ENCODE data around the gene WDR45B.

WDR45B gene

GRCh38 chr17:82675476-82676245, 27.4 kb upstream of the WDR45B start:
- no peak for DNase-seq

GRCh38 chr17:82674656-82675475, 26.6 kb upstream of the WDR45B start:
- no peak for DNase-seq

GRCh38 chr17:82670661-82671450, 22.6 kb upstream of the WDR45B start:
- no peak for DNase-seq

DNA sequence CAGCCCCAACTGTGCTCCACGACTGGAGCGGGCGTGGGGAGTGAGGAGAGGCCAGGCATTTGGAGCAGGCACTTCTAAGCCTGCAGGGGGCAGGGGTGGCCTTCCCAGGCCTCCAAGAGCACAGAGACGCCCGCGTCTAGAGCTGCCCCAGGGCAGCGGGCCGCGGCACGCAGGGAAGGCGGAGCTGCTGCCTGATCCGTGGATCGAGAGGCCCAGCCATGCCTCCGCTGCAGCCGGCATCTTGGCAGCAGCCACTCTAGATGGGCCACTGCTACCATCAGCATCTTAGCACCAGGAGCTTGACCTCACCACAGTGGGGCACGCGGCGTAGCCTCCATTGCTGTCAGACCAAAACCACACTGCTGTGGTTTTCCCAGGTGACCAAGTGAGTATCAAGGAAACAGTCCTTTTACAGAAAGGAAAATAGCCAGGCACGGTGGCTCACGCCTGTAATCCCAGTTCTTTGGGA, 20.4 kb upstream of the WDR45B start:
- peak; percentile 62 for DNase-seq

GRCh38 chr17:82668024-82668630, 19.9 kb upstream of the WDR45B start:
- no peak for DNase-seq

- no peak for DNase-seq
Measured at GRCh38 chr17:82667668-82668000, 19.4 kb upstream of the WDR45B start.

DNA sequence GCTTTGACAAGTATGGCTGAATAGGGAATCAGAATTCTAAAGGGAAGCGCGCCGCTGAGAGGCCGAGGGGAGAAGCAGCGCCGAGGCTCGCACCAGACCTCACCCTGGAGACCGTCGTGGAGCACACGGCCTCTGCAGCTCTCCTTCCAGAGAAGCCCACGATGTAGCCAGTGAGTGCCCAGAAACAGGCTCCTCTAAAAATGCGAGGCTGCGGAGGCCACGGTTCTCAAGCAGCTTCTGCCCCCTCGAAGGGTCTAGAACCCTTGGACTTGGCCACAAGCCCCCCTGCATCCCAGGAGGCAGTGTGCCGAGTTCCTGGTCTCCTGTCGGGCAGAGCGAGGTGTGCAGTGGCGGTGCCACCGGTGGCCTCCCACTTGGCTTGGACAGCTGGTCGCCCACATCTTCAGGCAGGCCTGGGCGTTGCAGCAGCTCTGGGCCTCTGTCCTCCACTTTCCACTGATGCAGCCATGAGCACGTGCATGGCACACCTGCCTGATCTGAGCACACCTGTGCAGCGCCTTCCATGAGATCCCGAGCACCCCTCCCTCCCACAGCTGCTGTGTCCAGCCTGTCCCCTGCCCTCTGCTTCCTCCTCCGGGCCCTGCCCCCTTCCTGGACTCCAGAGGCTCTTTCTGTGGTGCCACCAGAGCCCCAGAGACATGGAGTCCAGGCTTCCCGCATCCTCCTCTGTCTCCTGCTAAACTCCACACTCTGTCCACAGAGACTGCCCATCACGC, 18.9 kb upstream of the WDR45B start:
- no peak for DNase-seq

DNA sequence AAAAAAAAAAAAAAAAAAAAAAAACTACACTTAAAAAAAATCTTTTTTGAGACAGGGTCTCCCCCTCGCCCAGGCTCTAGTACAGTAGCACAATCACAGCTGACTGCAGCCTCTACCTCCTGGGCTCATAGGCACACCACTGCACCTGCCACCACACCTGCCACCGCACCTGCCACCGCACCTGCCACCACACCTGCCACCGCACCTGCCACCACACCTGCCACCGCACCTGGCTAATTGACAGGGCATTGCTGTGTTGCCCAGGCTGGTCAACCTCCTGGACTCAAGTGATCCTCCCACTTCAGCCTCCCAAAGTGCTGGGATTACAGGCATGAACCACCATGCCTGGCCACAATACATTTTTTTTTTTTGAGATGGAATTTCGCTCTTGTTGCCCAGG, 17.6 kb upstream of the WDR45B start:
- DNase-seq = no peak

GRCh38 chr17:82665217-82665616, 17.0 kb upstream of the WDR45B start:
- no peak for DNase-seq

DNA sequence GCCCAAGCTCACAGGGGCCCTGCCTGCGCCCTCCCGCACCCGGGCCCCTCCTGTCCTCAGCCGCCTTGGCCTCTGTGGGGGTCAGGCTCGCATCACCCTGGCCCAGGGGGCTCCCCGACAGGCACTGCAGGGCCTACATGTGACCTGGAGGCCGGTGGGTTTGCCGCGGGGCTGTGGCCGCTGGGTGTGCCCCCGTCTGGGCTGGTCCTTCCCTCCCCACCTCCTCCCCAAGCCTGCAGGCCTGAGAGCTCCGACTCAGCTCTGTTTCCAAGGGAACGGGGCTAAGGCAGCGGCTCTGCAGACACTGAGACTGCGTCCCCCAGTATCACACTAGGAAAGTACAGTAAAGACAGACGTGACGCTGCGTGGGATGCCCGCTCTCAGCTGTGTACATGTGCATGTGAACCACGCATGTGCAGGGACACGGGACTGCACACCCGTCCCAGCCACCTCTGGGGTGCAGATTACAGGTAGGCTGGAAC, 16.5 kb upstream of the WDR45B start:
- no peak for DNase-seq

GRCh38 chr17:82664276-82664575, 16.0 kb upstream of the WDR45B start:
- no peak for DNase-seq

- DNase-seq = no peak
Measured at GRCh38 chr17:82663381-82664275, 15.4 kb upstream of the WDR45B start.

DNA sequence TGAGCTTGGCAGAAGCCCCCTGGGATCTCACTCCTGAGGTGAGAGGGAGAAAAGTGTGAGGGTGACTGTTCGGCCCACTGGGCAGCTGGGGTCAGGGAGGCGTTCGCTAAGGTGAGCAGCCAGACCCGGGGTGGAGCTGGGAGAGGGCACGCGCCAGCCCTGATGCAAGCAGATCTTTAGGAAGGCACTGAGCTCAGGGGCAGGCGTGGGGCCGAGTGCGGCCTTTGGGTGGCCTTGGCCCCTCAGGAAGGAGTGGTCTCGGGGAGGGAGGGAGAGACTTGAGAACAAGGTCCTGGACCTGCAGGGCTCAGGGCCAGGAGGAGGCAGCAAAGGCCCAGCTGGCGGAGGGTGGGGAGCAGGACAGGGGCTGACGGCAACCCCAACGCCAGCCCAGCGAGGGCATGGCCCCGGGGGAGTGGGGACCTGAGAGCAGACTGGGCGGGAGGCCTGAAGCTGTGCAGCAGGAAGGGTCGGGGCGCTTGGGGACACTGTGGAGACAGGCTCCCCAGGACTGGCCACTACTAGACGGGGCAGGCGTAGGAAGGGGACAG, 14.5 kb upstream of the WDR45B start:
- no peak for DNase-seq

GRCh38 chr17:82661717-82662683, 13.8 kb upstream of the WDR45B start:
- no peak for DNase-seq

DNA sequence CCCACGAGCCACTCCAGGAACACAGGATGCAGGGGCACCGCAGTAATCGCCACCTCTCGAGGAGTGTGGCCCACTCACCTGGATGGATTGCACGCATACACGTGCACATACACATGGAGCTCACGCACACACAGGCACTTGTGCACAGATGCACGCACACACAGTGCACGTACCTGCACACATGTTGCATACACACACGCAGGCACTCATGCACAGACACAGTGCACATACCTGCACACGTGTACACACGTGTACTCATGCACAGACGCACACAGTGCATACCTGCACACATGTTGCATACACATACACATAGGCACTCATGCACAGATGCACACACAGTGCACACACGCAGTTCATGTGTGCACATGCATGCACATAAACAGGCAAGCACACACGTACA, 11.6 kb upstream of the WDR45B start:
- no peak for DNase-seq

DNA sequence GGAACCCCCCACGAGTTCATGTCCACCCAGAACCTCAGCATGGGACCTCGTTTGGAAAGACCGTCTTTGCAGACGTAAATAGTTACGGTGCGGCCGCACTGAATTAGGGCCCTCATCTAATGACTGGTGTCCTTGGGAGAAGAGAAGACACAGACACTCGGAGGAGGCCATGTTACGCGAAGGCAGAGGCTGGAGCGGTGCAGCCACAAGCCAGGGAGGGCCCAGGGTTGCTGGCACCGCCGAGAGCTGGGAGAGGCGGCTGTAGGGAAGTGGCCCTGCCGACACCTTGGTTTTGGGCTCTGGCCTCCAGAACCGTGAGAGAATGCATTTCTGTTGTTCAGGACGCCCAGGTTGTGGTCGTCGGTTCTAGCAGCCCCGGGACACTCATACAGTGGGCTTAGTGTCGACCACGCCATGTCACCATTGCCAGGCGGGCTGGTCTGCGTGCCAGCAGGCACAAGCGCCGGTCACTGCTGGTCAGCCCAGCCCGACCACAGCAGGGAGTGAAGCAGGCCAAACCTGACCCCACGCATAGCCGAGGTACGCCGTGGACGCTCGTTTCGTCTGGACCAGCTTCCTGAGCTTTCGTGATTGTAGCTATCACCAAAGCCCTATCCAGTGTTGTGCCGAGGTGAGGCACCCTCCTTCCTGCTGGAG, 10.7 kb upstream of the WDR45B start:
- DNase-seq = no peak

DNA sequence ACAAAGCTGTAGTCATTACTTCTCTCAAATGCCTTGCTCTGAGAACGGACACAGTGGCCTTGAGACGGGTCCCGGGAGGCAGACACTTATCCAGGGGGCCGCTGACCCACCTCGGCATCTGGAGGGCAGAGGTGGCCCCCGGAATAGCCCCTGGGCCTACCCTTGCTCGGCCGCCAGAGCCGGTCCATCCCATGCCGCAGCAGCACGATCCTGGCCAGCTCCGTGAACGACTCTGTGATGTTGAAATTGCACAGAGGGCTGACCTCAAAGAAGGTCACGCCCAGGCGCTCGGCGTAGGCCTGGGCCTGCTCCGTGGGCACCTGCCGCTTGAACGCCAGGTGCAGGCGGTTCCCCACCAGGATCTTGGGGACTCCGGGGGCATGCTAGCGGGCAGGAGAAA, 10.1 kb upstream of the WDR45B start:
- no peak for DNase-seq

DNA sequence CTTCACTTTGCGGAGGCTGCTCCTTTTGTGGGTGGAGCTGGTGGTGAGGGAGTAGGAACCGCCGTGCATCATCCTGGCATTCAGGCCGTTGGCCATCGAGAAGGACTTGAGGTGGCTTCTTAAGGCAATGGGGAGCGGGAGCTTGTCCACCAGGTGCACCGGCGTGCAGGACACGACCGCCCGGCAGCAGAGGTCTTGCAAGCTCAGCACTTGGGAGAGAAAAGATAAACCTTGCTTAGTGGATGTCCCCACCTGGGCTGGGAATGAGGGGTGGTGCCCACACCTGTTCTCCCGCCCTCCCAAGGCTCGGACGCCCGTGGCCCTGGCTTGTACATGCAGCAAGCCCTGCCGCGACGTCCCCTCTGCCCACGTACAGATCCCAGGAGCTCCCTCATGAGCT, 9.7 kb upstream of the WDR45B start:
- no peak for DNase-seq

DNA sequence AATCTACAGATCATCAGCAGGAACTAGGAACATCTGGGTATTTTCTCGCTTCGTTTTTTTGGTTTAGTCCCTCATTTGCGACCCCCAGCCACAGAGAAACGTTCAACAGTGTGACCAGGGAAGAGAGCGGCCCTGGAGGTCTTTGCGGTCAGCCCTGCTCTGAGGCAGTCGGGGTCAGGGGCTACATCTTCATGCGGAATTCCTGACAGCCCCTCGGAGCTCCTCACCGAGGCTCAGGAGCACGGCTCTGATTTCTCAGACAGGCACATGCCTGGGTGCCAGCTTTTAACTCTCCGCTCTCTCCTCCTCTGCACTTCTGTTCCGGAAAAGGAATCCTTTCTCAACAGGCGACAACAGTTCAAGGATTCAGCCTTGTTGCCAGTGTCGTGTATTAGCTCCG, 8.0 kb upstream of the WDR45B start:
- no peak for DNase-seq

Data from stimulated activated CD4-positive, alpha-beta T cell treated with anti-CD3 and anti-CD28 coated beads, Interleukin-1b, Interleukin-23, amount 100 ng/mL, for 48 hours (primary cell).